HUES48 (cell line): ENCODE results near the gene NOC2L.
A peak's percentile ranks its signal among the peaks of the same experiment; 100 is the strongest.

Source experiments
- H3K27ac ChIP-seq: one replicate; pipeline ENCODE4 v1.7.0; 2013; ENCODE audit warnings: low read depth, low read length, inconsistent platforms
- H3K27me3 ChIP-seq: 2 replicates; pipeline ENCODE4 v1.6.1; 2013; ENCODE audit warnings: mild to moderate bottlenecking, low read length; ENCODE audit not compliant: control insufficient read depth, insufficient read depth
- H3K36me3 ChIP-seq: 2 replicates; pipeline ENCODE4 v1.6.1; 2013; ENCODE audit warnings: low read length; ENCODE audit not compliant: control insufficient read depth, insufficient read depth
- H3K4me1 ChIP-seq: 2 replicates; pipeline ENCODE4 v1.6.1; 2013; ENCODE audit warnings: mild to moderate bottlenecking, low read length; ENCODE audit not compliant: control insufficient read depth, insufficient read depth
- H3K4me3 ChIP-seq: 2 replicates; pipeline ENCODE4 v1.5.1; 2013; ENCODE audit warnings: mild to moderate bottlenecking, low read depth, low read length
- H3K9ac ChIP-seq: 2 replicates; pipeline ENCODE4 v1.6.1; 2013; ENCODE audit warnings: mild to moderate bottlenecking, low read depth, low read length, moderate library complexity
- H3K9me3 ChIP-seq: 2 replicates; pipeline ENCODE4 v1.6.1; 2013; ENCODE audit warnings: low read length; ENCODE audit not compliant: control insufficient read depth, insufficient read depth

The NOC2L gene

GRCh38 chr1:938711-939489 lies 20.2 kb downstream of the NOC2L start:
- Histone ChIP-seq H3K27ac (no peak overlapping the region), H3K9ac (no peak overlapping the region), H3K27me3 (peaks cover 84% of the 10 kb centered on the region), H3K4me1 (peaks cover 20% of the 10 kb centered on the region), H3K36me3 (no peaks in the 10 kb centered on the region), H3K9me3 (no peaks in the 10 kb centered on the region), H3K4me3 (no peak overlapping the region)

- peaks cover 87% of the 10 kb centered on the region for H3K27me3 ChIP-seq
- no peak overlapping the region for H3K4me3 ChIP-seq
- no peak overlapping the region for H3K9ac ChIP-seq
- no peak overlapping the region for H3K27ac ChIP-seq
- peaks cover 20% of the 10 kb centered on the region for H3K4me1 ChIP-seq
- no peaks in the 10 kb centered on the region for H3K36me3 ChIP-seq
- no peaks in the 10 kb centered on the region for H3K9me3 ChIP-seq
Measured at GRCh38 chr1:938088-938683, 20.9 kb downstream of the NOC2L start.

- no peaks in the 10 kb centered on the region for H3K9me3 ChIP-seq
- peaks cover 87% of the 10 kb centered on the region for H3K27me3 ChIP-seq
- no peak overlapping the region for H3K4me3 ChIP-seq
- peaks cover 14% of the 10 kb centered on the region; the same call in 1 of the 2 replicates for H3K4me1 ChIP-seq
- no peak overlapping the region for H3K9ac ChIP-seq
- no peak overlapping the region for H3K27ac ChIP-seq
- H3K36me3 ChIP-seq: no peaks in the 10 kb centered on the region
Measured at GRCh38 chr1:937521-937920, 21.5 kb downstream of the NOC2L start.

- Histone ChIP-seq H3K27me3 (peaks cover 89% of the 10 kb centered on the region), H3K4me3 (no peak overlapping the region), H3K36me3 (no peaks in the 10 kb centered on the region), H3K27ac (no peak overlapping the region), H3K9me3 (no peaks in the 10 kb centered on the region), H3K4me1 (peaks cover 14% of the 10 kb centered on the region; the same call in 1 of the 2 replicates), H3K9ac (no peak overlapping the region)
Measured at GRCh38 chr1:936348-937264, 22.4 kb downstream of the NOC2L start.

GRCh38 chr1:935751-936231 lies 23.3 kb downstream of the NOC2L start:
- Histone ChIP-seq H3K4me1 (peaks cover 14% of the 10 kb centered on the region; the same call in 1 of the 2 replicates), H3K9ac (no peak overlapping the region), H3K27me3 (peaks cover 88% of the 10 kb centered on the region), H3K4me3 (0 out of 2 replicates have a peak overlapping the region, but pooled peaks have one; percentile 16), H3K9me3 (no peaks in the 10 kb centered on the region), H3K27ac (no peak overlapping the region), H3K36me3 (no peaks in the 10 kb centered on the region)

- Histone ChIP-seq H3K4me1 (peaks cover 11% of the 10 kb centered on the region; the same call in 1 of the 2 replicates), H3K4me3 (0 out of 2 replicates have a peak overlapping the region, but pooled peaks have one; percentile 16), H3K9ac (no peak overlapping the region), H3K27me3 (peaks cover 88% of the 10 kb centered on the region), H3K27ac (no peak overlapping the region), H3K9me3 (no peaks in the 10 kb centered on the region), H3K36me3 (no peaks in the 10 kb centered on the region)
Measured at GRCh38 chr1:934991-935750, 23.9 kb downstream of the NOC2L start.

GRCh38 chr1:933603-933940 lies 25.5 kb downstream of the NOC2L start:
- Histone ChIP-seq H3K9me3 (no peaks in the 10 kb centered on the region), H3K27me3 (peaks cover 88% of the 10 kb centered on the region), H3K4me3 (no peak overlapping the region)

GRCh38 chr1:932776-933602 lies 26.1 kb downstream of the NOC2L start:
- Histone ChIP-seq H3K4me3 (no peak overlapping the region), H3K27ac (no peak overlapping the region)

More at GRCh38 chr1:933603-933940, 25.5 kb downstream of the NOC2L start:
- Histone ChIP-seq H3K9ac (no peak overlapping the region), H3K36me3 (no peaks in the 10 kb centered on the region), H3K27ac (no peak overlapping the region), H3K4me1 (0 out of 2 replicates have a peak, but pooled peaks cover 3% of the 10 kb centered on the region)

GRCh38 chr1:932173-932510 lies 26.9 kb downstream of the NOC2L start:
- H3K9ac ChIP-seq: no peak overlapping the region
- no peak overlapping the region for H3K27ac ChIP-seq
- H3K4me3 ChIP-seq: no peak overlapping the region
- peaks cover 90% of the 10 kb centered on the region for H3K27me3 ChIP-seq
- no peaks in the 10 kb centered on the region for H3K9me3 ChIP-seq
- 0 out of 2 replicates have a peak, but pooled peaks cover 3% of the 10 kb centered on the region for H3K4me1 ChIP-seq
- H3K36me3 ChIP-seq: no peaks in the 10 kb centered on the region

More at GRCh38 chr1:932776-933602, 26.1 kb downstream of the NOC2L start:
- H3K36me3 ChIP-seq: no peaks in the 10 kb centered on the region
- no peak overlapping the region for H3K9ac ChIP-seq
- H3K4me1 ChIP-seq: 0 out of 2 replicates have a peak, but pooled peaks cover 3% of the 10 kb centered on the region
- H3K27me3 ChIP-seq: peaks cover 88% of the 10 kb centered on the region
- H3K9me3 ChIP-seq: no peaks in the 10 kb centered on the region
